HCT116 (cell line): ENCODE data around the gene FRMD4A. TPM values are rescaled to one million over a fixed set of nuclear protein-coding genes. Genes with fewer than 3 reads are reported as not detected.

Experiments used
- ATAC-seq: fragments of 200-7000 bp; cut with Tn5 transposase; 2 replicates; pipeline ENCODE4 v1.9.1; 2020; ENCODE audit warnings: mild to moderate bottlenecking, moderate library complexity
- BruUV-seq: library from RNA; stranded (reverse); fragments of 400-500 nt; replicated peaks from 2 replicates; lab custom pipeline; 2021; lab: Mats Ljungman, UMichigan
- CTCF ChIA-PET: fragments of 300-600 bp; sonication (Branson Sonifier 250); formaldehyde crosslinking; loops from one replicate; lab custom pipeline; 2021; ENCODE audit warnings: antibody characterized with exemption; lab: Charles Lee
- POLR2A ChIA-PET: fragments of 300-600, 350-600 bp; sonication (Branson Sonifier 250); formaldehyde crosslinking; loops from one replicate; lab custom pipeline; 2021; ENCODE audit warnings: antibody characterized with exemption; lab: Charles Lee
- RAD21 ChIA-PET, 2 experiments: fragments of 300-600 bp; sonication (Branson Sonifier 250); formaldehyde crosslinking; loops; one replicate each; lab custom pipeline; 2023; ENCODE audit warnings: low total read pairs in 2 of 2; ENCODE audit not compliant: uncharacterized antibody in 2 of 2, unreplicated experiment in 2 of 2, low non-redundant PET in 1 of 2; lab: Charles Lee
- DNase-seq: peaks from one replicate; pipeline ENCODE4 v3.0.0-alpha.2; 2010; ENCODE audit warnings: low read depth, low spot score
- H2AFZ ChIP-seq: fragments of 200-600 bp; shearing (Covaris generic), sonication (generic); 2 replicates; pipeline ENCODE4 v1.6.1; 2017; ENCODE audit warnings: low read depth, mixed run types, mixed read lengths, antibody characterized with exemption, low read length; ENCODE audit not compliant: poor library complexity, severe bottlenecking
- H3K27ac ChIP-seq: 2 replicates; pipeline ENCODE4 v1.5.1; 2012; ENCODE audit warnings: low read depth, low read length
- H3K27me3 ChIP-seq: fragments of 200-600 bp; sonication (generic); 2 replicates; pipeline ENCODE4 v1.6.1; 2016; ENCODE audit warnings: mixed run types, low read length, mixed read lengths; ENCODE audit not compliant: insufficient read depth
- H3K36me3 ChIP-seq, 2 experiments: fragments of 200-500 bp in 1 of 2; fragments of 200-600 bp in 1 of 2; sonication (Bioruptor generic) in 1 of 2; sonication (generic) in 1 of 2; 2 replicates each; pipeline versions ENCODE4 v1.5.1 to v1.6.1; 2014 to 2016; ENCODE audit warnings: low read length in 2 of 2, inconsistent platforms in 1 of 2, mixed read lengths in 1 of 2, mixed run types in 1 of 2; ENCODE audit not compliant: insufficient read depth in 2 of 2, control insufficient read depth in 1 of 2
- H3K4me1 ChIP-seq, 2 experiments: fragments of 200-600 bp in 1 of 2; sonication (generic) in 1 of 2; 2 replicates each; pipeline versions ENCODE4 v1.5.1 to v1.6.1; 2012 to 2017; ENCODE audit warnings: low read length in 2 of 2, inconsistent platforms in 1 of 2, mild to moderate bottlenecking in 1 of 2, mixed read lengths in 1 of 2, mixed run types in 1 of 2, moderate library complexity in 1 of 2; ENCODE audit not compliant: insufficient read depth in 2 of 2, control insufficient read depth in 1 of 2
- H3K4me2 ChIP-seq: fragments of 200-600 bp; sonication (generic); 2 replicates; pipeline ENCODE4 v1.6.1; 2017; ENCODE audit warnings: mixed run types, low read length, mixed read lengths
- H3K4me3 ChIP-seq, 2 experiments: fragments of 200-600 bp in 1 of 2; sonication (generic) in 1 of 2; replicated peaks in 1 of 2; 2 replicates each; pipeline ENCODE4 v1.5.1; 2011 to 2016; ENCODE audit warnings: low read length in 2 of 2, control low read depth in 1 of 2, low read depth in 1 of 2, mild to moderate bottlenecking in 1 of 2, mixed read lengths in 1 of 2, mixed run types in 1 of 2
- H3K79me2 ChIP-seq: fragments of 200-600 bp; sonication (generic); 2 replicates; pipeline ENCODE4 v1.6.1; 2017; ENCODE audit warnings: mild to moderate bottlenecking, mixed run types, low read length, moderate library complexity, mixed read lengths; ENCODE audit not compliant: insufficient read depth
- H3K9ac ChIP-seq: fragments of 200-600 bp; sonication (generic); 2 replicates; pipeline ENCODE4 v1.6.1; 2016; ENCODE audit warnings: low read length, mixed read lengths
- H3K9me2 ChIP-seq: fragments of 200-600 bp; sonication (generic), shearing (Covaris generic); 2 replicates; pipeline ENCODE4 v1.6.1; 2017; ENCODE audit warnings: mixed run types, mild to moderate bottlenecking, moderate library complexity; ENCODE audit not compliant: insufficient read depth
- H3K9me3 ChIP-seq, 2 experiments: fragments of 200-500 bp in 1 of 2; fragments of 200-600 bp in 1 of 2; sonication (Bioruptor generic) in 1 of 2; sonication (generic) in 1 of 2; 2 replicates each; pipeline ENCODE4 v1.6.1; 2014 to 2017; ENCODE audit warnings: low read length in 2 of 2, mixed read lengths in 2 of 2, inconsistent platforms in 1 of 2, low read depth in 1 of 2, mild to moderate bottlenecking in 1 of 2, mixed run types in 1 of 2, moderate library complexity in 1 of 2; ENCODE audit not compliant: control insufficient read depth in 1 of 2, insufficient read depth in 1 of 2
- H4K20me1 ChIP-seq: fragments of 200-600 bp; sonication (generic), shearing (Covaris generic); 2 replicates; pipeline ENCODE4 v1.6.1; 2017; ENCODE audit warnings: mixed run types, mild to moderate bottlenecking, moderate library complexity; ENCODE audit not compliant: insufficient read depth
- CBX3 ChIP-seq: IDR thresholded peaks from 2 replicates; pipeline ENCODE4 v1.6.1; 2012; ENCODE audit warnings: low read depth
- CEBPB ChIP-seq: IDR thresholded peaks from 2 replicates; pipeline ENCODE4 v1.6.1; 2012; ENCODE audit warnings: low read depth
- ELF1 ChIP-seq: IDR thresholded peaks from 2 replicates; pipeline ENCODE4 v1.6.1; 2012; ENCODE audit warnings: low read depth, borderline replicate concordance
- EZH2 ChIP-seq: fragments of 200-600 bp; sonication (generic); IDR thresholded peaks from 2 replicates; pipeline ENCODE4 v1.6.1; 2017; ENCODE audit warnings: antibody characterized with exemption, mixed run types
- EZH2phosphoT487 ChIP-seq: fragments of 200-600 bp; IDR thresholded peaks from 2 replicates; pipeline ENCODE4 v1.6.1; 2018; ENCODE audit warnings: antibody characterized with exemption, borderline replicate concordance
- POLR2A ChIP-seq: IDR thresholded peaks from 2 replicates; pipeline ENCODE4 v1.7.0; 2011; ENCODE audit warnings: borderline replicate concordance; ENCODE audit not compliant: insufficient read depth, insufficient read length; ENCODE audit errors: extremely low read depth
- POLR2AphosphoS5 ChIP-seq: IDR thresholded peaks from 2 replicates; pipeline ENCODE4 v1.6.1; 2011; ENCODE audit warnings: mild to moderate bottlenecking, low read depth, low read length, moderate library complexity
- SP1 ChIP-seq: IDR thresholded peaks from 2 replicates; pipeline ENCODE4 v1.6.1; 2012; ENCODE audit warnings: low read depth
- SRF ChIP-seq: IDR thresholded peaks from 2 replicates; pipeline ENCODE4 v1.6.1; 2012; ENCODE audit warnings: low read depth
- TCF7L2 ChIP-seq: IDR thresholded peaks from 2 replicates; pipeline ENCODE4 v1.7.0; 2011; ENCODE audit warnings: borderline replicate concordance, inconsistent platforms; ENCODE audit not compliant: insufficient read depth, insufficient read length; ENCODE audit errors: extremely low read depth
- YY1 ChIP-seq: IDR thresholded peaks from 2 replicates; pipeline ENCODE4 v1.6.1; 2011; ENCODE audit warnings: low read length, low read depth, moderate library complexity, mild to moderate bottlenecking; ENCODE audit not compliant: insufficient replicate concordance; ENCODE audit errors: extremely low read depth
- ZFX ChIP-seq: fragments of 450-650 bp; IDR thresholded peaks from 2 replicates; pipeline ENCODE4 v1.6.1; 2017
- ZNF274 ChIP-seq: fragments of 200-500 bp; sonication (Bioruptor generic); IDR thresholded peaks from 2 replicates; pipeline ENCODE4 v1.6.1; 2014; ENCODE audit warnings: mild to moderate bottlenecking, low read depth, low read length, inconsistent platforms
- intact Hi-C: fragments of 100-400 bp; cut with micrococcal nuclease; formaldehyde crosslinking; loops from 2 replicates; pipeline ENCODE4 v1.10.0; 2022
- total RNA-seq: library from RNA; stranded (reverse); gene quantifications from one replicate; pipeline ENCODE4 v1.2.1, GENCODE V29; 2021; ENCODE audit not compliant: unreplicated experiment
- TF ChIP-seq, protein P1 (sequence below): IDR thresholded peaks from 2 replicates; pipeline ENCODE4 v1.6.1; 2012
- TF ChIP-seq, protein P2 (sequence below): IDR thresholded peaks from 2 replicates; pipeline ENCODE4 v1.6.1; 2011; ENCODE audit warnings: mild to moderate bottlenecking, low read length, moderate library complexity; ENCODE audit not compliant: insufficient replicate concordance; ENCODE audit errors: extremely low read depth
- TF ChIP-seq, protein P3 (sequence below): IDR thresholded peaks from 2 replicates; pipeline ENCODE4 v1.6.1; 2012; ENCODE audit warnings: low read depth
- TF ChIP-seq, protein P4 (sequence below): IDR thresholded peaks from 2 replicates; pipeline ENCODE4 v1.6.1; 2012
- TF ChIP-seq, protein P5 (sequence below), 3 experiments: fragments of 200-600 bp in 1 of 3; sonication (generic) in 1 of 3; IDR thresholded peaks in 2 of 3; conservative IDR thresholded peaks in 1 of 3; 2 replicates each; pipeline ENCODE4 v1.5.1; 2012 to 2017; ENCODE audit warnings: low read depth in 2 of 3, low read length in 2 of 3, antibody characterized with exemption in 1 of 3, borderline replicate concordance in 1 of 3, control low read depth in 1 of 3, mild to moderate bottlenecking in 1 of 3, mixed read lengths in 1 of 3, mixed run types in 1 of 3, moderate library complexity in 1 of 3; ENCODE audit not compliant: insufficient read depth in 1 of 3

FRMD4A gene
- total RNA-seq, 1 experiment from 2014 or later: 0.20 TPM

DNA sequence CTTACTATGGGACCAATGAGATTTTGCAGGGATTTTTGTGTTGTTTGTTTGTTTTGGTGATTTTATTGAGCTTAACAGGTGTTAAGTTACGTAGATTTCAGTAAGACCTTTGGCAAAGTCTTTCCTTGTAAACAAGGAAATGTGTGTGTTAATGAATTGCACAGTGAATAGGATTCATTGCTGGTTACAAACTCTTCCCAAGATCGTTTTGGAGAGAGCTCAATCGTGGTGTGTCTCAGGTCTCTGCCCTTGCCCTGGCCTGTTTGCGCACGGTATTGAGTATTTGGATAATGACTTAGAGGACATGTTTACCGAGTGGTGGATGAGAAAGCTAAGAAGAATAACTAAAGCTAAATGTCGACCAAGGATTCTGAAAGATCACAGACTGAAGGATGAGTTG, 702.1 kb downstream of the FRMD4A start:
- CTCF ChIA-PET: no interaction called here
- RAD21 ChIA-PET: no interaction called here
- Histone ChIP-seq H3K4me3 (no peak overlapping the region), H2AFZ (no peak overlapping the region), H3K9me3 (no peaks in the 10 kb centered on the region), H3K4me1 (no peaks in the 10 kb centered on the region), H3K9ac (no peak overlapping the region), H4K20me1 (no peaks in the 10 kb centered on the region; the same call in 1 of the 2 replicates), H3K79me2 (no peaks in the 10 kb centered on the region), H3K9me2 (no peaks in the 10 kb centered on the region), H3K27me3 (no peaks in the 10 kb centered on the region), H3K36me3 (no peaks in the 10 kb centered on the region), H3K27ac (no peak overlapping the region), H3K4me2 (no peak overlapping the region)
- no peak for DNase-seq
- POLR2A ChIA-PET: no interaction called here
- TF ChIP-seq POLR2A: no peak
- no peak for TF ChIP-seq POLR2AphosphoS5
- no peak for TF ChIP-seq TCF7L2
- TF ChIP-seq ELF1: no peak
- TF ChIP-seq, protein P1, sequence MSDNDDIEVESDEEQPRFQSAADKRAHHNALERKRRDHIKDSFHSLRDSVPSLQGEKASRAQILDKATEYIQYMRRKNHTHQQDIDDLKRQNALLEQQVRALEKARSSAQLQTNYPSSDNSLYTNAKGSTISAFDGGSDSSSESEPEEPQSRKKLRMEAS: no peak
- TF ChIP-seq CBX3: no peak
- TF ChIP-seq ZFX: no peak
- TF ChIP-seq, protein P2, sequence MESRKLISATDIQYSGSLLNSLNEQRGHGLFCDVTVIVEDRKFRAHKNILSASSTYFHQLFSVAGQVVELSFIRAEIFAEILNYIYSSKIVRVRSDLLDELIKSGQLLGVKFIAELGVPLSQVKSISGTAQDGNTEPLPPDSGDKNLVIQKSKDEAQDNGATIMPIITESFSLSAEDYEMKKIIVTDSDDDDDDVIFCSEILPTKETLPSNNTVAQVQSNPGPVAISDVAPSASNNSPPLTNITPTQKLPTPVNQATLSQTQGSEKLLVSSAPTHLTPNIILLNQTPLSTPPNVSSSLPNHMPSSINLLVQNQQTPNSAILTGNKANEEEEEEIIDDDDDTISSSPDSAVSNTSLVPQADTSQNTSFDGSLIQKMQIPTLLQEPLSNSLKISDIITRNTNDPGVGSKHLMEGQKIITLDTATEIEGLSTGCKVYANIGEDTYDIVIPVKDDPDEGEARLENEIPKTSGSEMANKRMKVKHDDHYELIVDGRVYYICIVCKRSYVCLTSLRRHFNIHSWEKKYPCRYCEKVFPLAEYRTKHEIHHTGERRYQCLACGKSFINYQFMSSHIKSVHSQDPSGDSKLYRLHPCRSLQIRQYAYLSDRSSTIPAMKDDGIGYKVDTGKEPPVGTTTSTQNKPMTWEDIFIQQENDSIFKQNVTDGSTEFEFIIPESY: no peak
- no peak for TF ChIP-seq SP1
- TF ChIP-seq, protein P3, sequence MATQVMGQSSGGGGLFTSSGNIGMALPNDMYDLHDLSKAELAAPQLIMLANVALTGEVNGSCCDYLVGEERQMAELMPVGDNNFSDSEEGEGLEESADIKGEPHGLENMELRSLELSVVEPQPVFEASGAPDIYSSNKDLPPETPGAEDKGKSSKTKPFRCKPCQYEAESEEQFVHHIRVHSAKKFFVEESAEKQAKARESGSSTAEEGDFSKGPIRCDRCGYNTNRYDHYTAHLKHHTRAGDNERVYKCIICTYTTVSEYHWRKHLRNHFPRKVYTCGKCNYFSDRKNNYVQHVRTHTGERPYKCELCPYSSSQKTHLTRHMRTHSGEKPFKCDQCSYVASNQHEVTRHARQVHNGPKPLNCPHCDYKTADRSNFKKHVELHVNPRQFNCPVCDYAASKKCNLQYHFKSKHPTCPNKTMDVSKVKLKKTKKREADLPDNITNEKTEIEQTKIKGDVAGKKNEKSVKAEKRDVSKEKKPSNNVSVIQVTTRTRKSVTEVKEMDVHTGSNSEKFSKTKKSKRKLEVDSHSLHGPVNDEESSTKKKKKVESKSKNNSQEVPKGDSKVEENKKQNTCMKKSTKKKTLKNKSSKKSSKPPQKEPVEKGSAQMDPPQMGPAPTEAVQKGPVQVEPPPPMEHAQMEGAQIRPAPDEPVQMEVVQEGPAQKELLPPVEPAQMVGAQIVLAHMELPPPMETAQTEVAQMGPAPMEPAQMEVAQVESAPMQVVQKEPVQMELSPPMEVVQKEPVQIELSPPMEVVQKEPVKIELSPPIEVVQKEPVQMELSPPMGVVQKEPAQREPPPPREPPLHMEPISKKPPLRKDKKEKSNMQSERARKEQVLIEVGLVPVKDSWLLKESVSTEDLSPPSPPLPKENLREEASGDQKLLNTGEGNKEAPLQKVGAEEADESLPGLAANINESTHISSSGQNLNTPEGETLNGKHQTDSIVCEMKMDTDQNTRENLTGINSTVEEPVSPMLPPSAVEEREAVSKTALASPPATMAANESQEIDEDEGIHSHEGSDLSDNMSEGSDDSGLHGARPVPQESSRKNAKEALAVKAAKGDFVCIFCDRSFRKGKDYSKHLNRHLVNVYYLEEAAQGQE: no peak
- TF ChIP-seq, protein P4, sequence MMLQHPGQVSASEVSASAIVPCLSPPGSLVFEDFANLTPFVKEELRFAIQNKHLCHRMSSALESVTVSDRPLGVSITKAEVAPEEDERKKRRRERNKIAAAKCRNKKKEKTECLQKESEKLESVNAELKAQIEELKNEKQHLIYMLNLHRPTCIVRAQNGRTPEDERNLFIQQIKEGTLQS: no peak
- TF ChIP-seq CEBPB: no peak
- TF ChIP-seq, protein P5, sequence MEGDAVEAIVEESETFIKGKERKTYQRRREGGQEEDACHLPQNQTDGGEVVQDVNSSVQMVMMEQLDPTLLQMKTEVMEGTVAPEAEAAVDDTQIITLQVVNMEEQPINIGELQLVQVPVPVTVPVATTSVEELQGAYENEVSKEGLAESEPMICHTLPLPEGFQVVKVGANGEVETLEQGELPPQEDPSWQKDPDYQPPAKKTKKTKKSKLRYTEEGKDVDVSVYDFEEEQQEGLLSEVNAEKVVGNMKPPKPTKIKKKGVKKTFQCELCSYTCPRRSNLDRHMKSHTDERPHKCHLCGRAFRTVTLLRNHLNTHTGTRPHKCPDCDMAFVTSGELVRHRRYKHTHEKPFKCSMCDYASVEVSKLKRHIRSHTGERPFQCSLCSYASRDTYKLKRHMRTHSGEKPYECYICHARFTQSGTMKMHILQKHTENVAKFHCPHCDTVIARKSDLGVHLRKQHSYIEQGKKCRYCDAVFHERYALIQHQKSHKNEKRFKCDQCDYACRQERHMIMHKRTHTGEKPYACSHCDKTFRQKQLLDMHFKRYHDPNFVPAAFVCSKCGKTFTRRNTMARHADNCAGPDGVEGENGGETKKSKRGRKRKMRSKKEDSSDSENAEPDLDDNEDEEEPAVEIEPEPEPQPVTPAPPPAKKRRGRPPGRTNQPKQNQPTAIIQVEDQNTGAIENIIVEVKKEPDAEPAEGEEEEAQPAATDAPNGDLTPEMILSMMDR (IDR thresholded peaks at IDR 0.05 in 2 of 3, conservative IDR thresholded peaks at IDR 0.05 in 1 of 3; ENCODE audit: borderline replicate concordance in 1 of 3, insufficient read depth in 1 of 3, low read depth in 2 of 3, low read length in 2 of 3): no peak
- TF ChIP-seq YY1: no peak
- TF ChIP-seq SRF: no peak
- TF ChIP-seq EZH2phosphoT487: no peak
- no peak for TF ChIP-seq ZNF274
- TF ChIP-seq EZH2: no peak
- no peak for ATAC-seq
- intact Hi-C loops: no loop called here
- no TSS peak for BruUV-seq
